Thoracic aorta (tissue), 2 donors: ENCODE results near the gene PTPRS. TPM values are rescaled to one million over a fixed set of nuclear protein-coding genes. Genes with fewer than 3 reads are reported as not detected.

ENCODE experiments used
- ATAC-seq: fragments of 150-250 bp; one replicate; pipeline ENCODE4 v1.8.0; 2017; ENCODE audit warnings: low read depth; ENCODE audit not compliant: insufficient number of reproducible peaks, low FRiP score
- DNase-seq: peaks from one replicate; pipeline ENCODE4 v3.0.0-alpha.2; 2020; ENCODE audit warnings: low spot score
- H3K27ac ChIP-seq, 2 donors: fragments of 200-600 bp; sonication (generic); 1 replicate in 1 of 2; 2 replicates in 1 of 2; pipeline ENCODE4 v1.5.1; 2016; ENCODE audit warnings: mild to moderate bottlenecking in 2 of 2, moderate library complexity in 2 of 2
- H3K27me3 ChIP-seq: fragments of 200-600 bp; sonication (generic); replicated peaks from 2 replicates; pipeline ENCODE4 v1.6.0; 2016; ENCODE audit warnings: mild to moderate bottlenecking; ENCODE audit not compliant: insufficient read depth
- H3K36me3 ChIP-seq: fragments of 200-600 bp; sonication (generic); one replicate; pipeline ENCODE4 v1.5.1; 2016
- H3K4me1 ChIP-seq, 2 donors: fragments of 200-600 bp; sonication (generic); 1 replicate in 1 of 2; 2 replicates in 1 of 2; pipeline versions ENCODE4 v1.5.1 to v1.6.0; 2016; ENCODE audit warnings: low read depth in 2 of 2, mild to moderate bottlenecking in 1 of 2; ENCODE audit not compliant: control insufficient read depth in 1 of 2
- H3K4me3 ChIP-seq: fragments of 200-600 bp; sonication (generic); 2 replicates; pipeline ENCODE4 v1.5.1; 2016; ENCODE audit warnings: mild to moderate bottlenecking
- H3K9me3 ChIP-seq: fragments of 200-600 bp; sonication (generic); 2 replicates; pipeline ENCODE4 v1.5.1; 2016
- CTCF ChIP-seq: fragments of 200-600 bp; sonication (generic); IDR thresholded peaks from one replicate; pipeline ENCODE4 v1.5.1; 2019; ENCODE audit warnings: antibody characterized with exemption
- total RNA-seq, 2 donors: library from RNA; depleted of rRNA; stranded (reverse); fragments of >200 nt; gene quantifications; one replicate each; pipeline versions ENCODE4 v1.1.0 to v1.2.3, GENCODE V29; 2016

The PTPRS gene
- total RNA-seq, 2 donors from 2014 or later, result 272 to 356 TPM

DNA sequence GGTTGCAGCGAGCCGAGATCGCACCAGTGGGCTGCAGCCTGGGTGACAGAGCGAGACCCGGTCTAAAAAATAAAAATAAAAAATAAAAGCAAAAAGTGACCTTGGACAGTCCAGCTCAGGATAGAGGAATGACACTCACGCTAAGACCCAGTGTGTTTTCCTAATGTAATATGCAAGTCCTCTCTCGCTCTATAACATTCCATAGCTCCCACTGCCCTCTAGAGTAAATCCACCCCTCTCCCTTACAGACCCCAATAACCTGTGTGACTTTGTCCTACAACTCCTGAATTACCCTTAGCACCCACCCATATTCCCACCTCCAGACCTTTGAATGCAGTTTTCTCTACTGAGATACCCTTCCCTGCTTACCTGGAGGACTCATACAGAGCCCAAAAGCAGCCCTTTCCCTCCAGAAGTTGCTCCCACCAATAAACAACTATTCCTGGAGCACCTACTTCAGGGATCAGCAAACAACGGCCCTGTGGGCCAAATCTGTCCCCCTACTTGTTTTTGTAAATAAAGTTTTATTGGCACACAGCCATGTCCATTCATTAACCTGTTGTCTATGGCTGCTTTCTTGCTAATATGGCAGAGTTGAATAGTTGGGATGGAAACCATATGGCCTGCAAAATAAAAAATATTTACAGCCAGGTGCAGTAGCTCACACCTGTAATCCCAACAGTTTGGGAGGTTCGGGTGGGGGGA lies 39.8 kb upstream of the PTPRS start:
- no peaks in the 10 kb centered on the region for H3K4me1 ChIP-seq
- DNase-seq, result no peak
- ATAC-seq, result no peak
- H3K36me3 ChIP-seq, result no peaks in the 10 kb centered on the region
- H3K27ac ChIP-seq, result no peak overlapping the region
- no peak for TF ChIP-seq CTCF
- H3K4me3 ChIP-seq, result no peak overlapping the region
- H3K9me3 ChIP-seq, result peaks cover 5% of the 10 kb centered on the region
- no peaks in the 10 kb centered on the region for H3K27me3 ChIP-seq

DNA sequence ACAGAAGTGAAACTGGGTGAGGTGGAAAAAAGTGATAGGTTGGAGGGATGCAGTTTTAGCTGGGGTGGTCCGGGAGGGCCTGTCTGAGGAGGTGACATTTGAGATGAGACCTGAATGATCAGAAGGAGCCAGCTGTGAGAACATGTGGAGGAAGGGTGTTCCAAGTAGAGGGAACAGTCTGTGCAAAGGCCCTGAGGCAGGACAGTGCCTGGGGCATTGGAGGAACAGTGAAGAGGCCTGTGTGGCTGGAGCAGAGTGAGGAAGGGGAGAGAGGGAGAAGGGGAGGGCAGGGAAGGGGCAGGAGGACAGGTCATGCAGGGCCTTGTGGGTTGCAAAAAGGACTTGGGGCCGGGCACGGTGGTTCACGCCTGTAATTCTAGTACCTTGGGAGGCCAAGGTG lies 36.3 kb upstream of the PTPRS start:
- TF ChIP-seq CTCF, result no peak
- DNase-seq (no peak), ATAC-seq (no peak)
- H3K27ac ChIP-seq, result no peak overlapping the region
- no peaks in the 10 kb centered on the region for H3K27me3 ChIP-seq
- H3K36me3 ChIP-seq, result no peaks in the 10 kb centered on the region
- H3K4me1 ChIP-seq, result no peaks in the 10 kb centered on the region
- H3K9me3 ChIP-seq, result peaks cover 5% of the 10 kb centered on the region
- H3K4me3 ChIP-seq, result no peak overlapping the region

DNA sequence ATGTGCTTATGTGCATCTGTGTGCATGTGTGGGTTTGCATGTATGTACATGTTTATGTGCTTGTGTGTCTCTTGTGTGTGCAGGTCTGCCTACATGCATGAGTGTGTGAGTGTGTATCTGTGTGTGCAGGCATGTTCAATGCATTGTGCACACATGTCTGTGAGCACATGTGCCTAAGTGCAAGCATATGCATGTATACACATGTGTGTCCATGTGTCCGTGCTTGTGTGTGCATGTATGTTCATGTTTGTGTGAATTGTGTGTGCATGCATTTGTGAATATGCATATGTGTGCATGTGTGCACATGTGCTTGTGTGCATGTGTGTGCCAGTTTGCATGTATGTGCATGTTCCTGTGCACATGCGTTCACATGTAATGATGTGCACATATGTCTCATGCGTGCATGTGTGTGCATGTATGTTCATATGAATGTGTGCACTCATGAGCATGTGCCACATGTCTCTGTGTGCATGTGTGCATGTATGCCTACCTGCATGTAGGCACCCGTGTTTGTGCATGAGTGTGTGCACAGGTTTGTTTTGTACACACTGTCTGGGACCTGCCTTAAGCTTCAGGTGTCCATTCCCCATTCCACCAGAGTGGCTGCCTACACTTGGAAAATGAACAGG lies 32.1 kb upstream of the PTPRS start:
- Histone ChIP-seq H3K27ac (no peak overlapping the region), H3K4me3 (no peak overlapping the region), H3K36me3 (no peaks in the 10 kb centered on the region), H3K9me3 (no peaks in the 10 kb centered on the region), H3K27me3 (no peaks in the 10 kb centered on the region), H3K4me1 (no peaks in the 10 kb centered on the region)
- no peak for TF ChIP-seq CTCF
- no peak for ATAC-seq
- no peak for DNase-seq

GRCh38 chr19:5369962-5370367 lies 29.4 kb upstream of the PTPRS start:
- Histone ChIP-seq H3K4me1 (no peaks in the 10 kb centered on the region), H3K27ac (no peak overlapping the region), H3K9me3 (no peaks in the 10 kb centered on the region), H3K27me3 (no peaks in the 10 kb centered on the region), H3K36me3 (no peaks in the 10 kb centered on the region), H3K4me3 (no peak overlapping the region)
- DNase-seq (no peak), ATAC-seq (no peak)
- no peak for TF ChIP-seq CTCF

- ATAC-seq (no peak), DNase-seq (no peak)
- no peaks in the 10 kb centered on the region for H3K36me3 ChIP-seq
- H3K27me3 ChIP-seq, result no peaks in the 10 kb centered on the region
- H3K9me3 ChIP-seq, result no peaks in the 10 kb centered on the region
- H3K27ac ChIP-seq, result no peak overlapping the region
- TF ChIP-seq CTCF, result no peak
- no peak overlapping the region for H3K4me3 ChIP-seq
- no peaks in the 10 kb centered on the region for H3K4me1 ChIP-seq
Measured at GRCh38 chr19:5369304-5369703, 28.7 kb upstream of the PTPRS start.
